ENCODE data around the gene MRE11.

Gene MRE11

GRCh38 chr11:94417386-94417987, 76.2 kb downstream of the MRE11 start:
- Histone ChIP-seq H2AFZ (ENCODE audit: insufficient read depth, low read length, poor library complexity) (no peak overlapping the region), H3K27ac (ENCODE audit: low read depth, low read length) (no peak overlapping the region), H4K91ac (ENCODE audit: low read depth, low read length) (no peak overlapping the region), H3K4ac (ENCODE audit: low read depth, low read length) (no peak overlapping the region), H3K36me3 (ENCODE audit: control insufficient read depth in 1 of 2, insufficient read depth in 2 of 2, low read length in 2 of 2) (no peaks in the 10 kb centered on the region), H4K12ac (ENCODE audit: low read depth, low read length) (no peak overlapping the region), H2AK5ac (ENCODE audit: low read length) (no peak overlapping the region), H4K8ac (ENCODE audit: low read depth, low read length) (no peak overlapping the region), H3K79me1 (ENCODE audit: low read length) (no peaks in the 10 kb centered on the region), H3K18ac (ENCODE audit: low read length) (no peak overlapping the region), H3K14ac (ENCODE audit: low read length) (no peak overlapping the region), H3K27me3 (ENCODE audit: insufficient read depth, low read length) (no peaks in the 10 kb centered on the region), H3K23ac (ENCODE audit: low read length) (no peak overlapping the region), H3K9me3 (ENCODE audit: insufficient read depth, low read depth, low read length) (no peaks in the 10 kb centered on the region), H3K4me1 (ENCODE audit: control insufficient read depth in 1 of 2, insufficient read depth in 2 of 2, low read length in 2 of 2) (no peaks in the 10 kb centered on the region), H2BK5ac (ENCODE audit: low read depth, low read length, poor library complexity) (no peak overlapping the region), H2BK12ac (ENCODE audit: low read length) (no peak overlapping the region), H2BK120ac (ENCODE audit: insufficient read depth, low read length, poor library complexity) (no peak overlapping the region), H3K4me3 (ENCODE audit: low read depth, low read length) (no peak overlapping the region), H3K79me2 (ENCODE audit: control insufficient read depth, insufficient read depth, low read length, poor library complexity) (no peaks in the 10 kb centered on the region), H3K9ac (ENCODE audit: low read length) (no peak overlapping the region), H3K4me2 (ENCODE audit: low read length) (no peak overlapping the region)
- peak in 1 of 2 donors; percentile 58 for DNase-seq
- WGBS (ENCODE audit: extremely low coverage, insufficient coverage, insufficient read length): no CpG with 5 or more reads among the region's 4 CpGs

GRCh38 chr11:94405062-94405833, 88.4 kb downstream of the MRE11 start:
- WGBS (ENCODE audit: extremely low coverage, insufficient coverage, insufficient read length): no CpG with 5 or more reads among the region's 4 CpGs

GRCh38 chr11:94402355-94402754, 91.3 kb downstream of the MRE11 start:
- H3K4me1 ChIP-seq (ENCODE audit: control insufficient read depth in 1 of 2, insufficient read depth in 2 of 2, low read length in 2 of 2): peaks cover 5 to 10% of the 10 kb centered on the region in 2 experiments
- H2BK12ac ChIP-seq (ENCODE audit: low read length): no peak overlapping the region
- H3K79me2 ChIP-seq (ENCODE audit: control insufficient read depth, insufficient read depth, low read length, poor library complexity): no peaks in the 10 kb centered on the region
- H3K4me2 ChIP-seq (ENCODE audit: low read length): no peak overlapping the region
- H2BK120ac ChIP-seq (ENCODE audit: insufficient read depth, low read length, poor library complexity): no peak overlapping the region
- H3K14ac ChIP-seq (ENCODE audit: low read length): no peak overlapping the region
- no peaks in the 10 kb centered on the region for H3K79me1 ChIP-seq (ENCODE audit: low read length)
- H4K12ac ChIP-seq (ENCODE audit: low read depth, low read length): no peak overlapping the region
- DNase-seq: no peak
- H3K9me3 ChIP-seq (ENCODE audit: insufficient read depth, low read depth, low read length): peaks cover 1% of the 10 kb centered on the region
- H3K4ac ChIP-seq (ENCODE audit: low read depth, low read length): no peak overlapping the region
- H4K91ac ChIP-seq (ENCODE audit: low read depth, low read length): no peak overlapping the region
- H3K9ac ChIP-seq (ENCODE audit: low read length): no peak overlapping the region
- WGBS (ENCODE audit: extremely low coverage, insufficient coverage, insufficient read length): no CpG with 5 or more reads among the region's 1 CpG
- H4K8ac ChIP-seq (ENCODE audit: low read depth, low read length): no peak overlapping the region
- no peak overlapping the region for H3K23ac ChIP-seq (ENCODE audit: low read length)
- peaks cover 26% of the 10 kb centered on the region for H3K27me3 ChIP-seq (ENCODE audit: insufficient read depth, low read length)
- no peak overlapping the region for H2BK5ac ChIP-seq (ENCODE audit: low read depth, low read length, poor library complexity)
- H3K4me3 ChIP-seq (ENCODE audit: low read depth, low read length): no peak overlapping the region
- no peak overlapping the region for H2AFZ ChIP-seq (ENCODE audit: insufficient read depth, low read length, poor library complexity)
- no peak overlapping the region for H3K18ac ChIP-seq (ENCODE audit: low read length)
- no peak overlapping the region for H2AK5ac ChIP-seq (ENCODE audit: low read length)
- no peak overlapping the region for H3K27ac ChIP-seq (ENCODE audit: low read depth, low read length)
- H3K36me3 ChIP-seq (ENCODE audit: control insufficient read depth in 1 of 2, insufficient read depth in 2 of 2, low read length in 2 of 2): no peaks in the 10 kb centered on the region

More at GRCh38 chr11:94405062-94405833, 88.4 kb downstream of the MRE11 start:
- Histone ChIP-seq H4K8ac (ENCODE audit: low read depth, low read length) (no peak overlapping the region), H2BK120ac (ENCODE audit: insufficient read depth, low read length, poor library complexity) (no peak overlapping the region), H3K4me1 (ENCODE audit: control insufficient read depth in 1 of 2, insufficient read depth in 2 of 2, low read length in 2 of 2) (peaks cover 5 to 10% of the 10 kb centered on the region in 2 experiments), H3K4me3 (ENCODE audit: low read depth, low read length) (no peak overlapping the region), H3K14ac (ENCODE audit: low read length) (no peak overlapping the region), H3K4me2 (ENCODE audit: low read length) (no peak overlapping the region), H2AK5ac (ENCODE audit: low read length) (no peak overlapping the region), H2AFZ (ENCODE audit: insufficient read depth, low read length, poor library complexity) (no peak overlapping the region), H3K4ac (ENCODE audit: low read depth, low read length) (no peak overlapping the region), H3K18ac (ENCODE audit: low read length) (no peak overlapping the region), H3K79me2 (ENCODE audit: control insufficient read depth, insufficient read depth, low read length, poor library complexity) (no peaks in the 10 kb centered on the region), H2BK12ac (ENCODE audit: low read length) (no peak overlapping the region), H3K9ac (ENCODE audit: low read length) (no peak overlapping the region), H3K9me3 (ENCODE audit: insufficient read depth, low read depth, low read length) (peaks cover 1% of the 10 kb centered on the region), H3K36me3 (ENCODE audit: control insufficient read depth in 1 of 2, insufficient read depth in 2 of 2, low read length in 2 of 2) (no peaks in the 10 kb centered on the region), H4K91ac (ENCODE audit: low read depth, low read length) (no peak overlapping the region), H3K27ac (ENCODE audit: low read depth, low read length) (no peak overlapping the region), H3K79me1 (ENCODE audit: low read length) (no peaks in the 10 kb centered on the region), H3K23ac (ENCODE audit: low read length) (no peak overlapping the region), H3K27me3 (ENCODE audit: insufficient read depth, low read length) (peaks cover 20% of the 10 kb centered on the region), H4K12ac (ENCODE audit: low read depth, low read length) (no peak overlapping the region), H2BK5ac (ENCODE audit: low read depth, low read length, poor library complexity) (no peak overlapping the region)
- no peak for DNase-seq

- Histone ChIP-seq H2BK120ac (ENCODE audit: insufficient read depth, low read length, poor library complexity) (no peak overlapping the region), H3K4me3 (ENCODE audit: low read depth, low read length) (peak overlapping the region; percentile 29), H3K79me2 (ENCODE audit: control insufficient read depth, insufficient read depth, low read length, poor library complexity) (no peaks in the 10 kb centered on the region), H3K36me3 (ENCODE audit: control insufficient read depth in 1 of 2, insufficient read depth in 2 of 2, low read length in 2 of 2) (no peaks in the 10 kb centered on the region), H2AK5ac (ENCODE audit: low read length) (no peak overlapping the region), H2BK12ac (ENCODE audit: low read length) (no peak overlapping the region), H3K9me3 (ENCODE audit: insufficient read depth, low read depth, low read length) (peaks cover 1% of the 10 kb centered on the region), H3K27me3 (ENCODE audit: insufficient read depth, low read length) (peaks cover 26% of the 10 kb centered on the region), H3K18ac (ENCODE audit: low read length) (no peak overlapping the region), H2BK5ac (ENCODE audit: low read depth, low read length, poor library complexity) (no peak overlapping the region), H4K91ac (ENCODE audit: low read depth, low read length) (no peak overlapping the region), H3K23ac (ENCODE audit: low read length) (no peak overlapping the region), H4K8ac (ENCODE audit: low read depth, low read length) (no peak overlapping the region), H2AFZ (ENCODE audit: insufficient read depth, low read length, poor library complexity) (no peak overlapping the region), H3K4ac (ENCODE audit: low read depth, low read length) (no peak overlapping the region), H3K4me1 (ENCODE audit: control insufficient read depth in 1 of 2, insufficient read depth in 2 of 2, low read length in 2 of 2) (peaks cover 5 to 10% of the 10 kb centered on the region in 2 experiments), H4K12ac (ENCODE audit: low read depth, low read length) (no peak overlapping the region), H3K79me1 (ENCODE audit: low read length) (no peaks in the 10 kb centered on the region), H3K14ac (ENCODE audit: low read length) (no peak overlapping the region), H3K9ac (ENCODE audit: low read length) (no peak overlapping the region), H3K27ac (ENCODE audit: low read depth, low read length) (no peak overlapping the region), H3K4me2 (ENCODE audit: low read length) (peak overlapping the region; percentile 85)
- no peak for DNase-seq
- WGBS (ENCODE audit: extremely low coverage, insufficient coverage, insufficient read length): no CpG with 5 or more reads among the region's 10 CpGs
Measured at GRCh38 chr11:94401773-94402265, 91.8 kb downstream of the MRE11 start.
